GM18951 (cell line): ENCODE results near the gene CCR6.
"Not testable (repeated sequence)": the region's sequence is repeated elsewhere in the genome, so short reads cannot be mapped to it uniquely, and the experiment has no call there.

Experiments used
- POLR2A ChIP-seq: IDR thresholded peaks from 4 replicates; pipeline ENCODE4 v1.6.1; 2011; ENCODE audit warnings: mild to moderate bottlenecking; ENCODE audit not compliant: insufficient read length, insufficient read depth; ENCODE audit errors: extremely low read depth
- in situ Hi-C: fragments of 300-500 bp; cut with MboI; formaldehyde crosslinking; loops from one replicate; pipeline ENCODE4 v1.12.0; 2022; ENCODE audit warnings: low sequenced_read_pairs, mixed read lengths, inconsistent platforms; ENCODE audit not compliant: unreplicated experiment

Gene CCR6

DNA sequence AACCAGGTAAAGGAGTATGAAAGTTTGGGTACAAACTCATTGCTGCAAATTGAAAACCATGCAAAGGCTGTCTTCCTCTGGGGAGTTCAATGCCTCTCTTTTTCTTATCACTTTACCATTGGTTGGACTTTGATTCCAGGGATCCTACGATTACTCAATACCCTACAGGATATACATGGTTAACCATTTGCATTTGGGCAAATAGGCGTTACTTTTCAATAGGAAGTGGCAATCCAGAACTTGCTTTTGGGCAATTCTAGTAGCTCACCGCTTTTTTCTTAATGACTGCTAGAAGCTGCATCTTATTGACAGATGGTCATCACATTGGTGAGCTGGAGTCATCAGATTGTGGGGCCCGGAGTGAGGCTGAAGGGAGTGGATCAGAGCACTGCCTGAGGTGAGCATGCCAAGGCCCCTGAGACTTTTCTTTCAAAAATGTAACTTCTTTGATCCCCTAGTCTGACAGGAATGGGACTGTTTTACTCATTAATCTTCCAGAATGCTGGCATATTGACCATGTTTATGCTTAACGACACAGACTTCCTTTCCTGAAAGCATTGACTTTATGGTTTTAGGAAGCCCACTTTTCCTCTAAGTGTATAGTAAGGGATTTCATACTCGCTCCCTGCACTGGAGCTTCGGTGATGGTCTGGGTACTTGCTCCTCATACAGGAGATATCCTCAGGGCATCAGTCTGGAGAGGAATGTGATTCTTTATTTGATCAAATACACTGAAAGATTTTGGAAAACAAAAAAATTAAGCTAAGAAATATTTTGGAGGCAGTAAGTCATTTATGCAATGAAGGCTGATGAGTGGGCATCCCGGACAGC lies at the start of gene CCR6:
CCR6 (plus strand) TSS at position 270 of the 831 bp plus-strand sequence. CDS start 13,039 bp downstream, outside the sequence.
- TF ChIP-seq POLR2A, result peak; percentile 51
- in situ Hi-C loops, result no loop called here

DNA sequence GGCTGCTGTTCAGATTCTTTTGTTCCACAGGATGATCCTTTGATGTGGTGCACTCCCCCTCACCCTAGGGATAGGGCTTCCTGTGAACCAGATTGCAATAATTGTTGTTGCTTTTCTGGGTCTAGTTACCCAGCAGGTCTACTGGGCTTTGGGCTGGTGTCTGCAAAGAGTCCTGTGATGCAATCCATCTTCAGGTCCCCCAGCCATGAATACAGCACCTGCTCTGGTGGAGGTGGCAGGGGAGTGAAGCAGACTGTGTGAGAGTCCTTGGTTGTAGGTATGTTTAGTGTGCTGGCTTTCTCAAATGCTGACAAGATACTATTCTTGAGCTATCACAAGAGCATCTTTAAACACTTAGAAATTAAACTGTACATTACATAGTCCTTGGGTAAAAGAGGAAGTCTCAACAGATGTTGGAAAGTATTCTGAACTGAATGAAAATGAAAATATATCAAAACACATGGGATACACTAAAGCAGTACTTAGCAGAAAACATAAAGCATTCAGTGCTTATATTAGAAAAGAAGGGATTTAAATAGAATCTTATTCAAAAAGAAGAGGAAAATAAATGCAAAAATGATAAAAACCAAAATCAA lies 49.1 kb upstream of the CCR6 start:
- in situ Hi-C loops, result no loop called here

DNA sequence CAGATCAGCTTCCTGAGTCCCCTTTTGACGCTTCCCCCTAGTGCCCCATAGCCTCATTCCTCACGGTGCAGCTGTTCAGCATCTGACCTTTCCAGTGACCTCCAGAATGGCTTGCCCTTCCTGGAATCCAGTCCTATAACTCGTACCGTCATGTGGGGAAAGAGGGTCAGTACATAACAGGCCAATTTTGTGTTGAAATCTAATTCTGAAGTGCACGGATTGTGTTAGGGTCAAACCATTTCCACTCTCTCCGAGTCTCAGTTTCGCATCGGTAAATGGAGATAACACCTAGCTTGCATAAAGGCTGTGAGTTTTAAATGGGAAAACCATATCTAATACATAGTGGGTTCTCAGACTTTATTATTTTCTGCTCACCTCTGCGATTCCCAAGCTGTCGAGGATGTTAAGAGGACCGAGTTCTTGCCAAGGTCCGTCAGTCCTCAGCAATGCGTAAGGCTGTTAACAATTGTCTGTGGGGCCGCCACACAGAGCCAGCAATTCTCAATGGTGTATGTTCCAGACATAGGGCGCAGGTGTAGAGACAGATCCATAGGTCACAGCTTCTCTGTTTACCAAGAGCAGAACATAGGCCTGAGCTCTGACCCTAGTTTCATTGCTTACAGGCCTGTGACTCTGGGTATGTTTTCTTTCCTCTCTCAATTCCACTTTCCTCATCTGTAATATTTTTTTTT lies 45.5 kb upstream of the CCR6 start:
- in situ Hi-C loops, result no loop called here
- no peak for TF ChIP-seq POLR2A

More for the DNA sequence above, 49.1 kb upstream of the CCR6 start:
- TF ChIP-seq POLR2A, result no peak

DNA sequence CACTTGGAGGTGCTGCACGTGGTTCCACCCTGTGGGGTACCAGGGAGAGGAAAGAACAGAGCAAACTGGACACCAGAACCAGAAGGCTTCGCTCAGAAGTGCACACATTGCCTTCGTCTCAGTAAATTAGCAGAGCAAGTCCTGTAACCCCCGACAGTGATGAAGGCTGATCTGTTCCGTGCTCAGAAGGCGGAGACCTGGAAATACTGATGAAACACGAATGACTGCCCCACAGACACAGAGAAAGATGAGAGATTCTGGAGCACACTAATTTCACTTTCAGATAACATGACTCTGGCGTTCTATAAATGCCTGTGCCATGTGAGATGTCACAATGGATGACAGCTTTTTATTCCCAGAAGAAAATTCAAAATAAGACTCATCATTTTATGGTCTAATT lies 44.2 kb upstream of the CCR6 start:
- TF ChIP-seq POLR2A, result no peak
- in situ Hi-C loops, result no loop called here

DNA sequence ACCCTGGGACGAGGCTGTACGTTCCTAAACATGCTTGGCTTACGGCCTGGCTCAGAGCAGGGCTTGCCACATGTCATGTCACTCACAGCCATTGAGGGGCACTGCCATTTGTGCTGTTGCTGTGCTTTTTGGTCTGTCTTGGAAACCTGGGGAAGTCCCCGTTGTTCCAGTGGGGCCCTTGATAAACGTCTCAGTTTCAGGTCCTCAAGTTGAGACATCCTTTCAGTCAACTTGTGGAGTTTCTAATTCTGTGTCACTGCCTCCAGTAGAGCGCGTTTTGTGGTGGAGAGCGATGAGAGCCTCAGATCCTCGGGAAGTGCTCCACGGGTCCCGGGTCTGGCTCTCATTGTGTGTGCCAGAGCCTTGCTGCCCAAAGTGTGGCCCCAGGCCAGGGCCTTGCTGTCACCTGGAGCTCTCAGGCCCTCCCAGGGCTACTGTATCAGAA lies 43.0 kb upstream of the CCR6 start:
- TF ChIP-seq POLR2A, result no peak
- in situ Hi-C loops, result no loop called here

DNA sequence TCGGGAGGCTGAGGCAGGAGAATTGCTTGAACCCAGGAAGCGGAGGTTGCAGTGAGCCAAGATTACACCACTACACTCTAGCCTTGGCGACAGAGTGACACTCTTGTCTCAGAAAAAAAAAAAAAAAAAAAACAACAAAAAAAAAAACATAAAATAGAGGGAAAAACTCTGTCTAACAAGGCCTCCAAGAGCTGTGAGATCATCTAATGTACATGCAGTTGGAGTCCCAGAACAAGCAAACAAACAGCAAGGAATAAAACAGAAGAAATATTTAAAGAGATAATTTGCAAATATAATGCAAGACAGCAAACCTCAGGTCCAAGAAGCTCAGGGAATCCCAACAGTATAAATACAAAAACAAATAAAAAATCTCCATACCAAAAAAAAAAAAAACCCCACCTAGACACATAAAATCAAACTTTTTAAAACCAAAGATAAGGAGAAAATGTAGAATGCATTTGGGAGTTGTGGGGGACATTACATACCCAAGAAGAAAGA lies 35.0 kb upstream of the CCR6 start:
- TF ChIP-seq POLR2A, result no peak
- in situ Hi-C loops, result no loop called here

DNA sequence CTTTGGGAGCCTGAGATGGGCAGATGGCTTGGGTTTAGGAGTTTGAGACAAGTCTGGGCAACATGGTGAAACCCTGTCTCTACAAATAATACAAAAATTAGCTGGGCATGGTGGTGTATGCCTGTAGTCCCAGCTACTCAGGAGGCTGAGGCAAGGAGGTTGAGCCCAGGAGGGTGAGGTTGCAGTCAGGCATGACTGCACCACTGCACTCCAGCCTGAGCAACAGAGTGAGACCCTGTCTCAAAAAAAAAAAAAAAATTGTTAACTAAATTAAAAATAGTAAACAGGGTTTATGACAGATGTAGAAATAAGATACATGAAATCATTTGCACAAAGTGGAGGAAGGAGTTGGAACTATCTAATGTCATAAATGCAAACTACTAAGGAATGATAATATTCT lies 34.2 kb upstream of the CCR6 start:
- in situ Hi-C loops, result not testable (repeated sequence)

DNA sequence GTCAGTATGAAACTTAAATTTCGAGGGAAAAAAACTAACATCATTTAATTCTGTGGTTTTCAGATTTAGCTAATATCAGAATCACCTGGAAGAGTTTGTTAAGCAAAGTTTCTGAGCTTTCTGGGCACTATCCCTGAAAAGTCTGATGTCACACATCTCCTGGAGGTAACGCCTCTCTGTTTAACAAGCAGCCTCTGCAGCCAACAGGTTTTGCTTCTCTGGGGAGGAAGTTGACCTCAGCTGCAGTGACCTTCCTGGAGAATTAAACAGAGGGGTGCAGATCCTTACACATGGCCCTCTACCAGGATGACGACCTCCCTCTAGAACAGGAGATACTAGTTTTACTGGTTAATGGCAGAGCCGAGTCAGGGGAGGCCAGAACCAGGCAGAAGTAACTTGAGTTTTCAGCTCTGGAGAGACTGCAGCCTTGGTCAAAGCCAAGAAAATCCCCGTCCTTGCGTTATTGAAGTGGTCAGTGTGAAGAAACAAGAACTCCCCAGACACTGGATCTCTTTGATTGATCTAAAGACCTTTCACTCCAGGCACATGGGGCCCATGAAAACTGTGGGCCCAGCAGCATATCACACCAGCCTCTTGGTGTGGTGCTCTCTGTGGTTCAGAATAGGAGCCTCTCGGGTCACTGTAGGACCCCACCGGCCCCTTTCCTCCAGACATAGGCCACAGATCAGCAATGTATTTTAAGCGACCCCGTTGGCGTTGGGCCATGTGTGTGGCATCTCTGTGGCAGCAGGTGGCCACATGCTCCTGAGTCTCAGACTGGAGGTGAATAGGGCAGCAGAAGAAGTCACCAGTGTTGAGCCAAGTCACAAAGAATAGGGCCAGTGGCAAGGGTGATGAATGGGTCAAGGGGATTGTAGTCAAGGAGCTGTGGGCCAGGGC lies 33.4 kb upstream of the CCR6 start:
- in situ Hi-C loops, result no loop called here
- TF ChIP-seq POLR2A, result no peak

DNA sequence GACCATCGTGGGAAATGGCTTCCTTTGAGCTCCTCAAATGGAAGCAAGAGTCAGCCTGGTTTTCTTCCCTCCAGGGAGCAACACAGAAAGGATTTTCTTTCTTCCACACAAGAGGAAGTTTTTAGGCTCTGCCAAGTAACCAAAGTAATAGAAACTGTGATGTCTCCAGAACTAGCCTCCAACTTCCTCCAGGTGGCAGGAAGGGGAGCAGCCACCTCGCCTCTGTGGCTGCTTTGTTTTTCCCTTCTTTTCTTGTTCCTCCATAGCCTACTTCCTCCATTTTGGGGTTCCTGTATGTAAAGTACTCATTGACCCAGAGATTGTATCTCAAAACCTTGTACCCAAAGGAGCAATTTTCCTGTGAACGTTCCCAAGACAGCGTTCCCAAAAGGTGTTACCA lies 32.7 kb upstream of the CCR6 start:
- no peak for TF ChIP-seq POLR2A

DNA sequence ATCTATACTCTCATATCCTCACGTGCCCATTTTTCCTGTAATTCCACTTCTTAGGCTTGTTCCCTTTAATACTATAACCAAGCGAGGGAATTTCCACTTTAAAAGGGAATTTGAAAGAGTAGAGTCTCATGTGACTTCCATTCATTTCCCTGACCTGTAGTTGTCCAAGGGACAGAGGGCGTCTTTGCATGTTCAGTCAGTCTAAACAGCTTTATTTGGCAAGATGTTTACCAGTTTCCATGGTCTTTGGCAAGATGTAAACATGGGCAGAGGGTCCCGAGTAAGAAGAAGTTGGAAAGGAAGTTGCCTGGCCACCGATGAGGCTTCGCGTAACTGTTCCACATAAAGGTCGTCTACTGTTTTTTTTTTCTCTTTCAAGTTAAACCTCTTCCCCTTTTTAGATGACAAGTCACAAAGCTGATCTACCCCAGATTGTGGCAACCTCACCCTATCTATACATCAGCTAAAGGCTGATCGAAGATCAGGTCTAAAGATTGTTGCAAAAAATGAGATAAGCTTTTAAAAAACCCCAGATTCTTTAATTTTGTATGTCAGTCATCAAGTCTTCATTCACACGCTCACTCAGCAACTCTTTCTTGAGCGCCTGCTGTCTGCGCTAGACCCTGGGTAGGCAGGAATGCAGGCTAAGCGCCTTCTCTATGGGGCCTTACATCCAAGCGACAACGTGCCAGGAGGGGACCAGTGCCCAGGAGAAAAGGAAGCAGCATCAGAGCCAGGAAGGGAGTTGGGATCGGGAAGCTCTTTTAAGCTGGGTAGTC lies 31.7 kb upstream of the CCR6 start:
- no peak for TF ChIP-seq POLR2A
- in situ Hi-C loops, result no loop called here

More for the DNA sequence above, 32.7 kb upstream of the CCR6 start:
- in situ Hi-C loops, result no loop called here

DNA sequence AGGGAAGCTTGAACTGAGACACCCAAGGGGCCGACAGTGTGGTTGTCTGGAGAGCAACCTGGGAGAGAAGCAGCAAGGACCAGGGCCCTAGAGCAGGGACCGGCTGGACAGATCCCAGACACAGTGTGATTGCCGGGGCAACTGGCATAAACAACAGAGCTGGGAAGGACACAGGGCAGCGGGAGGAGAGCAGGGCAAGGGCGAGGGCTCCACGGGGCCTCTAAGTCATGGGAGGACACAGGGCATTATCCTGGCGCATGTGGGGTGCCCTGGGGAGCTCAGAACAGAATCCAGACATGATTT lies 31.1 kb upstream of the CCR6 start:
- in situ Hi-C loops, result no loop called here
- TF ChIP-seq POLR2A, result no peak

DNA sequence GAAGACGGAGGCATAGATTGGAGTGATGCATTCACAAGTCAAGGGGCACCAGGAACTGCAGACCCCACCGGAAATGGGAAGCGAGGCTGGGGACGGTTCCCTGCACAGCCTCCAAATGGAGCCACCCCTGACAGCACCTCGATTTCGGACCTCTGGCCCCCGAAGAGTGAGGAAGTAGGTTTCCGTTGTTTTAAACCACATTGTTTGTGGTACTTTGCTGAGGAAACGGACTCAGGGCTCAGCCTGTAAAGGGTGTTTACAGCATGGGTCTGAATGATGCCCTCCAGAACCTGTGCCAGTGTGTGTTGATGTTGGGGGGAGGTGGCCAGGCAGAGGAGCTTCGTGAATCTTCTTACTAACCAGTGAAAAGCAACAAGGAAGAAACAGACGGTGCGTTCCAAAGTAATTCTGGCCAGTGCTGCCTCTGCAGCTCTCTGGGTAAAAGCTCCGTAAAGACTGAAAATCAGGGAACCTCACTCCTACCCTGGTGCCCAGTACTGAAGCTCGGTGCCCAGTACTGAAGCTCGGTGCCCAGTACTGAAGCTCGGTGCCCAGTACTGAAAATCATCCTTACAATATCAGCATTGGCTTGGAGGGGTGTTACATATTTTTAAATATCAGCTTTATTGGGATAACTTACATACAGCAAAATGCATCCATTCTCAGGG lies 30.1 kb upstream of the CCR6 start:
- in situ Hi-C loops, result no loop called here
- TF ChIP-seq POLR2A, result peak; percentile 35
